Stimulated activated CD8-positive, alpha-beta memory T cell treated with anti-CD3 and anti-CD28 coated beads, Interleukin-2, amount 100 ng/mL, for 1 hour (primary cell): Measurements from ENCODE around the gene WDR4.
A peak's percentile ranks its signal among the peaks of the same experiment; 100 is the strongest.
"Not testable (repeated sequence)": the region's sequence is repeated elsewhere in the genome, so short reads cannot be mapped to it uniquely, and the experiment has no call there.

Experiments used
- DNase-seq, 2 donors: peaks; one replicate each; pipeline ENCODE4 v3.0.0-alpha.2; 2020; ENCODE audit warnings: low read depth in 2 of 2

The WDR4 gene

GRCh38 chr21:42878993-42879787, at the start of gene WDR4:
WDR4 (minus strand) TSS chr21:42879539; CDS start chr21:42879495, 44 bp downstream.
- DNase-seq, result peak; percentile 97 to 99

GRCh38 chr21:42927474-42928200, 48.3 kb upstream of the WDR4 start:
- not testable (repeated sequence) for DNase-seq

- DNase-seq, result no peak
Observed at GRCh38 chr21:42925114-42925926, 46.0 kb upstream of the WDR4 start, which contains the start of gene ERVH48-1. ERVH48-1 (minus strand) TSS chr21:42925630; CDS start chr21:42919006, 6,624 bp downstream.

GRCh38 chr21:42924433-42924751, 45.1 kb upstream of the WDR4 start:
- no peak for DNase-seq

- peak; percentile 8 to 26 for DNase-seq
Observed at GRCh38 chr21:42923553-42924432, 44.5 kb upstream of the WDR4 start.

GRCh38 chr21:42922918-42923317, 43.6 kb upstream of the WDR4 start:
- DNase-seq, result no peak

- no peak for DNase-seq
Observed at GRCh38 chr21:42921927-42922326, 42.6 kb upstream of the WDR4 start.

GRCh38 chr21:42918291-42918690, 39.0 kb upstream of the WDR4 start:
- DNase-seq, result no peak

GRCh38 chr21:42913476-42913875, 34.1 kb upstream of the WDR4 start:
- no peak for DNase-seq

GRCh38 chr21:42911920-42912319, 32.6 kb upstream of the WDR4 start:
- DNase-seq, result not testable (repeated sequence)

GRCh38 chr21:42908484-42908883, 29.1 kb upstream of the WDR4 start:
- not testable (repeated sequence) for DNase-seq

- DNase-seq, result no peak
Observed at GRCh38 chr21:42906233-42906632, 26.9 kb upstream of the WDR4 start.

GRCh38 chr21:42905195-42905594, 25.9 kb upstream of the WDR4 start:
- DNase-seq, result no peak

- DNase-seq, result no peak
Observed at GRCh38 chr21:42903817-42904216, 24.5 kb upstream of the WDR4 start.

GRCh38 chr21:42900446-42900845, 21.1 kb upstream of the WDR4 start:
- DNase-seq, result no peak

GRCh38 chr21:42892931-42893755, 13.8 kb upstream of the WDR4 start, which contains the start of gene NDUFV3:
NDUFV3 (plus strand) TSS chr21:42893309; CDS start chr21:42893334, 25 bp downstream.
- DNase-seq, result peak; percentile 100

- DNase-seq, result no peak
Observed at GRCh38 chr21:42892582-42892930, 13.2 kb upstream of the WDR4 start.

GRCh38 chr21:42887326-42887725, 8.0 kb upstream of the WDR4 start:
- DNase-seq, result no peak

- no peak for DNase-seq
Observed at GRCh38 chr21:42883921-42884320, 4.6 kb upstream of the WDR4 start.

GRCh38 chr21:42880352-42880751, 1.0 kb upstream of the WDR4 start:
- DNase-seq, result no peak

GRCh38 chr21:42878678-42878992, 704 bp downstream of the WDR4 start:
- DNase-seq, result no peak
